ENCODE measurements around the gene PIGZ. TPM values are rescaled to one million over a fixed set of nuclear protein-coding genes. Genes with fewer than 3 reads are reported as not detected.

Gene PIGZ
- total and polyA plus RNA-seq, 9 of the 15 experiments (the other 6 are each of a cell fraction or from before 2014, with no cell fraction given): 0.15 to 1.8 (median 0.76) TPM

DNA sequence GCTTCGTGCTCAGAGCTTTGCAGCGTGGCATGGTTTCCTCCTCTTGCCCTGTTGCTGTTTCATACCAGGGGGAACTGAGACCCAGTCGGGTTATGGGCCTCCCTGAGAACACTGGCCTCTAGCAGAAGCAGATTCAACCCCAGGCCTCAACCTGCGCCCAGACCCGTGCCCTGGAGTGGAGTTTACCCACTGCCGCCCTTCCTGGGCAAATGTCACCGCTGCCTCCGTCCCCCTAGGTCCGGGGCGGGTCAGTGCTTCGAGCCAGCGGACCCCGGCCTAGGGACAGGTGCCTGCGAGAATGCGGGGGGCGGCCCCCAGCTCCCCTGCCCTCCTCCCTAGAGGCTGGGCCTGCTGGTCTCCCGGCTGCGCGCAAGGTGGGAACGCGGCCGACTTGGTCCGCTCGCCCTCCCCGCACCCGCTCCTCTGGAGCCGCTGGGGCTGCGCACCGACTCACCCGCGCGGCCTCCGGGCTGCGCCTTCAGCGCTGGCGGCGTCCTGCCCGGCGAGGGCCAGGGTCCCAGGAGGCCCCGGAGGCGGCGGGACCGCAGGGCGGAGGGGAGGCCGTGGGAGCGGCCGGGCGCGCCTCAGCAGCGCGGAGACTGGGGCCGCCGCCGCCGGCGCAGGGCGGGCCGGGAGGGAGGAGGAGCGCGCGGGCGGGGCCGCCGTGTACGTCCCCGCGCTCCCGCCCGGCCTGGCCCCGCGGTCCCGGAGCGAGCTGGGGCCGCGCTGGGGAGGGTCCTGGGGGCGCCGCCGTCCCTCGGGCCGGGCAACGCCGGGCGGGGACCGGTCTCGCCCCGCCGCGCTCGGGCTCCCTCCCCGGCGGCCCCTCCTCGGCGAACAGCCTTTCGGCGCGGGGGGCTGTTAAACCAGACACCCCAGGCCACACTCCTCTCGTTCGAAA is at the start of gene PIGZ (continued):
- TF ChIP-seq, protein P1, sequence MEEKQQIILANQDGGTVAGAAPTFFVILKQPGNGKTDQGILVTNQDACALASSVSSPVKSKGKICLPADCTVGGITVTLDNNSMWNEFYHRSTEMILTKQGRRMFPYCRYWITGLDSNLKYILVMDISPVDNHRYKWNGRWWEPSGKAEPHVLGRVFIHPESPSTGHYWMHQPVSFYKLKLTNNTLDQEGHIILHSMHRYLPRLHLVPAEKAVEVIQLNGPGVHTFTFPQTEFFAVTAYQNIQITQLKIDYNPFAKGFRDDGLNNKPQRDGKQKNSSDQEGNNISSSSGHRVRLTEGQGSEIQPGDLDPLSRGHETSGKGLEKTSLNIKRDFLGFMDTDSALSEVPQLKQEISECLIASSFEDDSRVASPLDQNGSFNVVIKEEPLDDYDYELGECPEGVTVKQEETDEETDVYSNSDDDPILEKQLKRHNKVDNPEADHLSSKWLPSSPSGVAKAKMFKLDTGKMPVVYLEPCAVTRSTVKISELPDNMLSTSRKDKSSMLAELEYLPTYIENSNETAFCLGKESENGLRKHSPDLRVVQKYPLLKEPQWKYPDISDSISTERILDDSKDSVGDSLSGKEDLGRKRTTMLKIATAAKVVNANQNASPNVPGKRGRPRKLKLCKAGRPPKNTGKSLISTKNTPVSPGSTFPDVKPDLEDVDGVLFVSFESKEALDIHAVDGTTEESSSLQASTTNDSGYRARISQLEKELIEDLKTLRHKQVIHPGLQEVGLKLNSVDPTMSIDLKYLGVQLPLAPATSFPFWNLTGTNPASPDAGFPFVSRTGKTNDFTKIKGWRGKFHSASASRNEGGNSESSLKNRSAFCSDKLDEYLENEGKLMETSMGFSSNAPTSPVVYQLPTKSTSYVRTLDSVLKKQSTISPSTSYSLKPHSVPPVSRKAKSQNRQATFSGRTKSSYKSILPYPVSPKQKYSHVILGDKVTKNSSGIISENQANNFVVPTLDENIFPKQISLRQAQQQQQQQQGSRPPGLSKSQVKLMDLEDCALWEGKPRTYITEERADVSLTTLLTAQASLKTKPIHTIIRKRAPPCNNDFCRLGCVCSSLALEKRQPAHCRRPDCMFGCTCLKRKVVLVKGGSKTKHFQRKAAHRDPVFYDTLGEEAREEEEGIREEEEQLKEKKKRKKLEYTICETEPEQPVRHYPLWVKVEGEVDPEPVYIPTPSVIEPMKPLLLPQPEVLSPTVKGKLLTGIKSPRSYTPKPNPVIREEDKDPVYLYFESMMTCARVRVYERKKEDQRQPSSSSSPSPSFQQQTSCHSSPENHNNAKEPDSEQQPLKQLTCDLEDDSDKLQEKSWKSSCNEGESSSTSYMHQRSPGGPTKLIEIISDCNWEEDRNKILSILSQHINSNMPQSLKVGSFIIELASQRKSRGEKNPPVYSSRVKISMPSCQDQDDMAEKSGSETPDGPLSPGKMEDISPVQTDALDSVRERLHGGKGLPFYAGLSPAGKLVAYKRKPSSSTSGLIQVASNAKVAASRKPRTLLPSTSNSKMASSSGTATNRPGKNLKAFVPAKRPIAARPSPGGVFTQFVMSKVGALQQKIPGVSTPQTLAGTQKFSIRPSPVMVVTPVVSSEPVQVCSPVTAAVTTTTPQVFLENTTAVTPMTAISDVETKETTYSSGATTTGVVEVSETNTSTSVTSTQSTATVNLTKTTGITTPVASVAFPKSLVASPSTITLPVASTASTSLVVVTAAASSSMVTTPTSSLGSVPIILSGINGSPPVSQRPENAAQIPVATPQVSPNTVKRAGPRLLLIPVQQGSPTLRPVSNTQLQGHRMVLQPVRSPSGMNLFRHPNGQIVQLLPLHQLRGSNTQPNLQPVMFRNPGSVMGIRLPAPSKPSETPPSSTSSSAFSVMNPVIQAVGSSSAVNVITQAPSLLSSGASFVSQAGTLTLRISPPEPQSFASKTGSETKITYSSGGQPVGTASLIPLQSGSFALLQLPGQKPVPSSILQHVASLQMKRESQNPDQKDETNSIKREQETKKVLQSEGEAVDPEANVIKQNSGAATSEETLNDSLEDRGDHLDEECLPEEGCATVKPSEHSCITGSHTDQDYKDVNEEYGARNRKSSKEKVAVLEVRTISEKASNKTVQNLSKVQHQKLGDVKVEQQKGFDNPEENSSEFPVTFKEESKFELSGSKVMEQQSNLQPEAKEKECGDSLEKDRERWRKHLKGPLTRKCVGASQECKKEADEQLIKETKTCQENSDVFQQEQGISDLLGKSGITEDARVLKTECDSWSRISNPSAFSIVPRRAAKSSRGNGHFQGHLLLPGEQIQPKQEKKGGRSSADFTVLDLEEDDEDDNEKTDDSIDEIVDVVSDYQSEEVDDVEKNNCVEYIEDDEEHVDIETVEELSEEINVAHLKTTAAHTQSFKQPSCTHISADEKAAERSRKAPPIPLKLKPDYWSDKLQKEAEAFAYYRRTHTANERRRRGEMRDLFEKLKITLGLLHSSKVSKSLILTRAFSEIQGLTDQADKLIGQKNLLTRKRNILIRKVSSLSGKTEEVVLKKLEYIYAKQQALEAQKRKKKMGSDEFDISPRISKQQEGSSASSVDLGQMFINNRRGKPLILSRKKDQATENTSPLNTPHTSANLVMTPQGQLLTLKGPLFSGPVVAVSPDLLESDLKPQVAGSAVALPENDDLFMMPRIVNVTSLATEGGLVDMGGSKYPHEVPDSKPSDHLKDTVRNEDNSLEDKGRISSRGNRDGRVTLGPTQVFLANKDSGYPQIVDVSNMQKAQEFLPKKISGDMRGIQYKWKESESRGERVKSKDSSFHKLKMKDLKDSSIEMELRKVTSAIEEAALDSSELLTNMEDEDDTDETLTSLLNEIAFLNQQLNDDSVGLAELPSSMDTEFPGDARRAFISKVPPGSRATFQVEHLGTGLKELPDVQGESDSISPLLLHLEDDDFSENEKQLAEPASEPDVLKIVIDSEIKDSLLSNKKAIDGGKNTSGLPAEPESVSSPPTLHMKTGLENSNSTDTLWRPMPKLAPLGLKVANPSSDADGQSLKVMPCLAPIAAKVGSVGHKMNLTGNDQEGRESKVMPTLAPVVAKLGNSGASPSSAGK (IDR thresholded peaks at IDR 0.05): peak; percentile 72
- TF ChIP-seq CREM (IDR thresholded peaks at IDR 0.05; ENCODE audit: low read depth): 0 out of 2 replicates have a peak, but pooled peaks have one; percentile 1
- TF ChIP-seq PHB (CRISPR knock-in tag; IDR thresholded peaks at IDR 0.05): peak; percentile 24; the same call in 1 of the 2 replicates
- TF ChIP-seq STAT6 (CRISPR knock-in tag; IDR thresholded peaks at IDR 0.05): no peak
- TF ChIP-seq FOXP1 (CRISPR knock-in tag; IDR thresholded peaks at IDR 0.05): peak; percentile 90
- TF ChIP-seq MAZ (CRISPR knock-in tag; conservative IDR thresholded peaks at IDR 0.05 in 1 of 2, IDR thresholded peaks at IDR 0.05 in 1 of 2): peak in 1 of 2 experiments; percentile 1; a peak in 1 of 4 replicates
- no peak for TF ChIP-seq ESRRA (IDR thresholded peaks at IDR 0.05; ENCODE audit: borderline replicate concordance, low read depth)
- TF ChIP-seq POLR2AphosphoS5 (IDR thresholded peaks at IDR 0.05; ENCODE audit: control insufficient read depth, insufficient read depth, low read depth, low read length): 0 out of 2 replicates have a peak, but pooled peaks have one; percentile 7
- no peak for TF ChIP-seq ESRRB (CRISPR knock-in tag; IDR thresholded peaks at IDR 0.05; ENCODE audit: borderline replicate concordance)
- no peak for TF ChIP-seq ZC3H8 (IDR thresholded peaks at IDR 0.05)
- TF ChIP-seq TRIM24 (IDR thresholded peaks at IDR 0.05): no peak
- TF ChIP-seq PHF8 (IDR thresholded peaks at IDR 0.05; ENCODE audit: borderline replicate concordance, low read length): peak; percentile 71; the same call in 1 of the 2 replicates
- peak; percentile 79 for TF ChIP-seq HNRNPLL (IDR thresholded peaks at IDR 0.05; ENCODE audit: low read depth, low read length, poor library complexity, severe bottlenecking)
